GM12872 (cell line): ENCODE data around the gene KCNQ5.

Experiments used
- CTCF ChIP-seq: IDR thresholded peaks from 3 replicates; pipeline ENCODE4 v1.5.1; 2011; ENCODE audit warnings: low read depth, mild to moderate bottlenecking, low read length, moderate library complexity; ENCODE audit not compliant: insufficient read depth

The KCNQ5 gene

GRCh38 chr6:72864236-72864635 is 242.4 kb downstream of the KCNQ5 start:
- no peak for TF ChIP-seq CTCF

GRCh38 chr6:72864799-72865198 is 242.9 kb downstream of the KCNQ5 start:
- TF ChIP-seq CTCF: no peak

DNA sequence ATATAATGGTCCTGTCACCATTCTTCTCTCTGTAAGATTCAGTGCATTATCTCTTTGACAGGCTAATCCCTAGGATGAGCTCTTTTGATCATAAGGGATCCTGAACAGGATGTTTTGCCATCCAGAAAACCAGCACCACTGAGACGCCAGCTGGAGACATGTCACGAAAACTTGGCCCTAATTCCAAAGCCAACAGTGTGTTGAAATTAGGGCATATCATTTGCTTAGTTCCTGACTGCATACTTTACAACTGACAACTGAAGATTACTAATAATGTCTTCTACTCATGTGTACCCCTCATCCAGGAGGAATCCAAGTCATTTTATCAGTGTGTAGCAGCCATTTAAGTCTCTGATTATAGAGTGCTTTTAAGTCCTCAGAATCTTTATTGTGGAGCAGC is 243.6 kb downstream of the KCNQ5 start:
- no peak for TF ChIP-seq CTCF

GRCh38 chr6:72869621-72870020 is 247.8 kb downstream of the KCNQ5 start:
- no peak for TF ChIP-seq CTCF

GRCh38 chr6:72873433-72873832 is 251.6 kb downstream of the KCNQ5 start:
- TF ChIP-seq CTCF: no peak

DNA sequence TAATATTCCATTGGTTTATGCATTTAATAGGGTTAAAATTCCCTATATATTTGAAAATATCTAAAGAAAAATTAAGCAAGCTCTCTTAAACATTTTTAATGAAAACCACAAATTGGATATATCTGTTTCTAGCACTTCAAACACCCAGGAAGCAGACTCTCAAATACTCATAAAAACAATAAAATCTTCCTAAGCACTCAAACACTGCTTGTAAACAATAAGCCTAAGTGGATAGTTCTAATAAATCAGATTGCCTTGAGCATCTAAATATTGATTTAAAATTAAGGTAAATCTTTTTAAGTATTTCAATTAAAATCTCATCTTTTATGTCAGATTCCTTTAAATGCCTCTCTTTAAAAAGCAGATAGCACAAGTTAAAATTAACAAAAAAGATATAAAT is 254.4 kb downstream of the KCNQ5 start:
- TF ChIP-seq CTCF: no peak

DNA sequence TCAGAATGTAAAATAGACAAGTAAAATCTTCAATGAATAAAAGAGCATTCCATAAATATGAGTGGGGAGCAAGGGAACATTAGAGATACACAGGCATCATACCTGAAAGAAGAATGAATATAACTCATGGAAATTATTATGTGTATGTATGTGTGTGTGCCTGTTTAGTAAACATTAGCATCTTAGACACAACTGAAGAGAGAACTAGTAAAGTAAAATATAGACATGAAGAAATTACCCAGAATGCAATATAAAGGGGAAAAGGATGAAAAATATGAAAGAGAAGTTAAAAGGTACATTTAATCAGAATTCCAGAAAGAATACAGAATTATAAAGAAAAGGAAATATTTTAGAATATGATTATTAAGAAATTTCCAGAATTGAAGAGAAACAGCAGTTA is 264.3 kb downstream of the KCNQ5 start:
- TF ChIP-seq CTCF: no peak

DNA sequence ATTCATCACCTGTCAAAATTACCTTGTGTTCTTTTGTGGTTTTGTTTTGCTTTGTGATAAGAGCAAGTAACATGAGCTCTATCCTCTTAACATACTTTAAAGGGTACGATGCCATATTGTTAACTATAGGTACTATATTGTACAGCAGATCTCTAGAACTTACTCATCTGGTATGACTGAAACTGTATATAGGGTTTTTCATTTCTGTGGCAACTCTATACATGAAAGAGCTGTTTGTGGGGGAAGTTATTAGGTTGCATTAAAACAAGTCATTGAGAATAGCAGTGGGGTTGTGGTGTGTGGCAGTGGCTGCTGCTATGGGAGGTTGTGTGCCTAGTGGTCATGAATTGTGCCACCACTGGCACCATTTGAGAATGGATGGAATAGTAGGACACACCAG is 268.4 kb downstream of the KCNQ5 start:
- no peak for TF ChIP-seq CTCF
